CD8-positive, alpha-beta memory T cell (primary cell): ENCODE results near the gene GSTM4. TPM values are rescaled to one million over a fixed set of nuclear protein-coding genes. Genes with fewer than 3 reads are reported as not detected.
"Not testable (repeated sequence)": the region's sequence is repeated elsewhere in the genome, so short reads cannot be mapped to it uniquely, and the experiment has no call there.

Source experiments
- CTCF ChIA-PET: fragments of 350-600 bp; sonication (Branson Sonifier 250); formaldehyde crosslinking; loops from one replicate; lab custom pipeline; 2021; ENCODE audit warnings: antibody characterized with exemption; lab: Charles Lee
- POLR2A ChIA-PET: fragments of 350-600 bp; sonication (Branson Sonifier 250); formaldehyde crosslinking; loops from one replicate; lab custom pipeline; 2021; ENCODE audit warnings: antibody characterized with exemption; lab: Charles Lee
- DNase-seq, 5 donors: peaks; one replicate each; pipeline versions ENCODE4 v3.0.0 to v3.0.0-alpha.2; 2020 to 2022; ENCODE audit warnings: mixed read lengths in 1 of 5
- H3K27ac ChIP-seq: one replicate; pipeline ENCODE4 v1.7.0; 2013; ENCODE audit warnings: low read depth, mild to moderate bottlenecking, low read length, moderate library complexity
- H3K27me3 ChIP-seq: 2 replicates; pipeline ENCODE4 v1.7.0; 2013; ENCODE audit warnings: low read length, mild to moderate bottlenecking; ENCODE audit not compliant: insufficient read depth, poor library complexity, severe bottlenecking
- H3K36me3 ChIP-seq: 2 replicates; pipeline ENCODE4 v1.7.0; 2013; ENCODE audit warnings: mild to moderate bottlenecking, low read length, moderate library complexity; ENCODE audit not compliant: insufficient read depth
- H3K4me1 ChIP-seq: 2 replicates; pipeline ENCODE4 v1.7.0; 2013; ENCODE audit warnings: mild to moderate bottlenecking, low read length, moderate library complexity; ENCODE audit not compliant: insufficient read depth
- H3K4me3 ChIP-seq: 2 replicates; pipeline ENCODE4 v1.7.0; 2013; ENCODE audit warnings: mild to moderate bottlenecking, low read length
- H3K9me3 ChIP-seq: 2 replicates; pipeline ENCODE4 v1.7.0; 2013; ENCODE audit warnings: mild to moderate bottlenecking, low read length
- H3K27ac Mint-ChIP-seq, 8 donors: one replicate each; pipeline ENCODE4 v1.8.0; 2020 to 2021; ENCODE audit warnings: mixed read lengths in 8 of 8, mild to moderate bottlenecking in 6 of 8, inconsistent platforms in 3 of 8, moderate library complexity in 3 of 8
- H3K27me3 Mint-ChIP-seq, 2 donors: one replicate each; pipeline ENCODE4 v1.8.0; 2020 to 2021; ENCODE audit warnings: mixed read lengths in 2 of 2, mild to moderate bottlenecking in 1 of 2, moderate library complexity in 1 of 2
- H3K36me3 Mint-ChIP-seq, 3 donors: one replicate each; pipeline ENCODE4 v1.8.0; 2020 to 2021; ENCODE audit warnings: mixed read lengths in 3 of 3, inconsistent platforms in 1 of 3, mild to moderate bottlenecking in 1 of 3
- H3K4me1 Mint-ChIP-seq, 3 donors: one replicate each; pipeline ENCODE4 v1.8.0; 2020 to 2021; ENCODE audit warnings: mixed read lengths in 3 of 3, inconsistent platforms in 1 of 3, mild to moderate bottlenecking in 1 of 3
- H3K4me3 Mint-ChIP-seq, 7 donors: one replicate each; pipeline ENCODE4 v1.8.0; 2020 to 2021; ENCODE audit warnings: mixed read lengths in 7 of 7, mild to moderate bottlenecking in 6 of 7, moderate library complexity in 4 of 7, inconsistent platforms in 2 of 7
- H3K9me3 Mint-ChIP-seq, 5 donors: one replicate each; pipeline ENCODE4 v1.8.0; 2020 to 2022; ENCODE audit warnings: mixed read lengths in 5 of 5, mild to moderate bottlenecking in 3 of 5, moderate library complexity in 2 of 5, inconsistent platforms in 1 of 5
- polyA plus RNA-seq: library from polyadenylated mRNA; unstranded; fragments of 300-500 nt; fragmentation: Illumina TruSeq; gene quantifications from one replicate; pipeline ENCODE4 v1.2.3, GENCODE V29; 2021
- total RNA-seq, 2 experiments: library from RNA; stranded (reverse); gene quantifications; one replicate each; pipeline ENCODE4 v1.2.3, GENCODE V29; 2021

The GSTM4 gene
- total and polyA plus RNA-seq, 3 experiments from 2014 or later, result 1.6 to 4.4 (median 2.7) TPM

GRCh38 chr1:109654519-109654918 lies 1.4 kb upstream of the GSTM4 start:
- Mint-ChIP-seq H3K9me3 (no peaks in the 10 kb centered on the region), H3K4me1 (peaks cover 12 to 18% (median 14%) of the 10 kb centered on the region in 3 donors), H3K36me3 (peaks cover 0 to 4% (median 0%) of the 10 kb centered on the region in 3 donors), H3K27me3 (peaks cover 12 to 29% of the 10 kb centered on the region in 2 donors), H3K4me3 (peak overlapping the region in 6 of 7 donors; percentile 10 to 91 (median 70)), H3K27ac (peak overlapping the region in 1 of 8 donors; percentile 64)
- ChIA-PET CTCF (no interaction called here), POLR2A (no interaction called here)
- Histone ChIP-seq H3K9me3 (no peaks in the 10 kb centered on the region), H3K4me1 (peaks cover 8% of the 10 kb centered on the region), H3K27me3 (no peaks in the 10 kb centered on the region), H3K27ac (no peak overlapping the region), H3K36me3 (no peaks in the 10 kb centered on the region), H3K4me3 (no peak overlapping the region)
- DNase-seq, result no peak

- DNase-seq, result no peak
- Mint-ChIP-seq H3K27me3 (peaks cover 7 to 13% of the 10 kb centered on the region in 2 donors), H3K27ac (no peak overlapping the region), H3K9me3 (no peaks in the 10 kb centered on the region), H3K36me3 (peaks cover 0 to 4% (median 0%) of the 10 kb centered on the region in 3 donors), H3K4me1 (peaks cover 12 to 18% (median 14%) of the 10 kb centered on the region in 3 donors), H3K4me3 (peak overlapping the region; percentile 4 to 97 (median 72))
- POLR2A ChIA-PET, result no interaction called here
- Histone ChIP-seq H3K27ac (no peak overlapping the region), H3K36me3 (no peaks in the 10 kb centered on the region), H3K27me3 (no peaks in the 10 kb centered on the region), H3K4me3 (no peak overlapping the region), H3K9me3 (no peaks in the 10 kb centered on the region), H3K4me1 (peaks cover 8% of the 10 kb centered on the region)
- CTCF ChIA-PET, result interaction anchor here (0.9 to 2.5 kb wide), 2 partner anchors 17 to 47 kb away, joined by 3 to 19 read pairs; no protein-coding TSS in a partner anchor
These were observed 1.5 kb downstream of the GSTM4 start for GRCh38 chr1:109657395-109657794.

GRCh38 chr1:109657970-109658369 lies 2.1 kb downstream of the GSTM4 start:
- Histone ChIP-seq H3K27me3 (no peaks in the 10 kb centered on the region), H3K36me3 (no peaks in the 10 kb centered on the region), H3K27ac (no peak overlapping the region), H3K4me3 (no peak overlapping the region), H3K9me3 (no peaks in the 10 kb centered on the region), H3K4me1 (peaks cover 8% of the 10 kb centered on the region)
- no peaks in the 10 kb centered on the region for H3K9me3 Mint-ChIP-seq
- H3K4me3 Mint-ChIP-seq, result peak overlapping the region in 6 of 7 donors; percentile 4 to 78 (median 41)
- peaks cover 0 to 4% (median 0%) of the 10 kb centered on the region in 3 donors for H3K36me3 Mint-ChIP-seq
- CTCF ChIA-PET, result interaction anchor here (0.9 to 1.3 kb wide), 2 partner anchors 18 to 47 kb away, joined by 3 to 7 read pairs; no protein-coding TSS in a partner anchor
- peaks cover 12 to 18% (median 14%) of the 10 kb centered on the region in 3 donors for H3K4me1 Mint-ChIP-seq
- H3K27ac Mint-ChIP-seq, result no peak overlapping the region
- POLR2A ChIA-PET, result no interaction called here
- H3K27me3 Mint-ChIP-seq, result peaks cover 7 to 10% of the 10 kb centered on the region in 2 donors
- DNase-seq, result no peak

GRCh38 chr1:109658533-109659042 lies 2.7 kb downstream of the GSTM4 start:
- Mint-ChIP-seq H3K27me3 (peaks cover 3 to 4% of the 10 kb centered on the region in 2 donors), H3K9me3 (no peaks in the 10 kb centered on the region), H3K4me1 (peaks cover 12 to 18% (median 14%) of the 10 kb centered on the region in 3 donors), H3K4me3 (peak overlapping the region in 2 of 7 donors; percentile 8 to 78), H3K36me3 (peaks cover 0 to 4% (median 0%) of the 10 kb centered on the region in 3 donors), H3K27ac (peak overlapping the region in 1 of 8 donors; percentile 23)
- H3K4me1 ChIP-seq, result peaks cover 8% of the 10 kb centered on the region
- DNase-seq, result no peak
- no peaks in the 10 kb centered on the region for H3K9me3 ChIP-seq
- no peak overlapping the region for H3K27ac ChIP-seq
- CTCF ChIA-PET, result interaction anchor here (0.9 to 1.3 kb wide), 3 partner anchors 18 to 326 kb away, joined by 3 to 7 read pairs (median 3); partner anchors contain the start of gene AHCYL1
- POLR2A ChIA-PET, result no interaction called here
- H3K36me3 ChIP-seq, result no peaks in the 10 kb centered on the region
- no peaks in the 10 kb centered on the region for H3K27me3 ChIP-seq
- no peak overlapping the region for H3K4me3 ChIP-seq

- Mint-ChIP-seq H3K27ac (peak overlapping the region in 1 of 8 donors; percentile 27), H3K9me3 (no peaks in the 10 kb centered on the region), H3K36me3 (peaks cover 0 to 4% (median 0%) of the 10 kb centered on the region in 3 donors), H3K4me1 (peaks cover 12 to 18% (median 14%) of the 10 kb centered on the region in 3 donors), H3K4me3 (peak overlapping the region in 1 of 7 donors; percentile 78), H3K27me3 (peaks cover 2 to 3% of the 10 kb centered on the region in 2 donors)
- Histone ChIP-seq H3K27me3 (no peaks in the 10 kb centered on the region), H3K4me3 (no peak overlapping the region), H3K4me1 (peaks cover 8% of the 10 kb centered on the region), H3K9me3 (no peaks in the 10 kb centered on the region), H3K36me3 (no peaks in the 10 kb centered on the region), H3K27ac (no peak overlapping the region)
- POLR2A ChIA-PET, result no interaction called here
- CTCF ChIA-PET, result interaction anchor here (1.2 to 1.3 kb wide), 2 partner anchors 19 to 325 kb away, joined by 3 to 7 read pairs; partner anchors contain the start of gene AHCYL1
- DNase-seq, result no peak
These were observed 3.2 kb downstream of the GSTM4 start for GRCh38 chr1:109659145-109659544.

GRCh38 chr1:109659997-109660690 lies 4.2 kb downstream of the GSTM4 start:
- H3K27me3 Mint-ChIP-seq, result peaks cover 0 to 3% of the 10 kb centered on the region in 2 donors
- peaks cover 0 to 4% (median 0%) of the 10 kb centered on the region in 3 donors for H3K36me3 Mint-ChIP-seq
- H3K27ac Mint-ChIP-seq, result peak overlapping the region in 2 of 8 donors; percentile 3 to 66
- Histone ChIP-seq H3K36me3 (no peaks in the 10 kb centered on the region), H3K27ac (no peak overlapping the region), H3K4me1 (peaks cover 6% of the 10 kb centered on the region), H3K9me3 (no peaks in the 10 kb centered on the region), H3K4me3 (no peak overlapping the region), H3K27me3 (no peaks in the 10 kb centered on the region)
- no peak for DNase-seq
- POLR2A ChIA-PET, result no interaction called here
- CTCF ChIA-PET, result interaction anchor here (1.2 to 1.3 kb wide), 2 partner anchors 20 to 324 kb away, joined by 3 read pairs; partner anchors contain the start of gene AHCYL1
- H3K4me3 Mint-ChIP-seq, result peak overlapping the region in 1 of 7 donors; percentile 37
- no peaks in the 10 kb centered on the region for H3K9me3 Mint-ChIP-seq
- peaks cover 8 to 14% (median 11%) of the 10 kb centered on the region in 3 donors for H3K4me1 Mint-ChIP-seq

GRCh38 chr1:109660691-109661026 lies 4.8 kb downstream of the GSTM4 start:
- H3K27me3 Mint-ChIP-seq, H3K27me3 ChIP-seq, H3K36me3 ChIP-seq, H3K27ac Mint-ChIP-seq, H3K27ac ChIP-seq, DNase-seq, H3K4me1 ChIP-seq, H3K9me3 ChIP-seq, H3K9me3 Mint-ChIP-seq, H3K4me3 ChIP-seq, POLR2A ChIA-PET, H3K36me3 Mint-ChIP-seq: not testable (repeated sequence)
- Mint-ChIP-seq H3K4me3 (peak overlapping the region in 1 of 7 donors; percentile 37), H3K4me1 (peaks cover 2 to 11% (median 7%) of the 10 kb centered on the region in 3 donors)
- CTCF ChIA-PET, result interaction anchor here (1.0 to 1.3 kb wide), 2 partner anchors 11 to 21 kb away, joined by 3 read pairs; no protein-coding TSS in a partner anchor
